ENCODE data around the gene NKD2. TPM values are rescaled to one million over a fixed set of nuclear protein-coding genes. Genes with fewer than 3 reads are reported as not detected.

Gene NKD2
- total and polyA plus RNA-seq, 9 of the 15 experiments (the other 6 are each of a cell fraction or from before 2014, with no cell fraction given), result 0.09 to 0.64 (median 0.27) TPM; not detected in 5

- TF ChIP-seq, protein P1, sequence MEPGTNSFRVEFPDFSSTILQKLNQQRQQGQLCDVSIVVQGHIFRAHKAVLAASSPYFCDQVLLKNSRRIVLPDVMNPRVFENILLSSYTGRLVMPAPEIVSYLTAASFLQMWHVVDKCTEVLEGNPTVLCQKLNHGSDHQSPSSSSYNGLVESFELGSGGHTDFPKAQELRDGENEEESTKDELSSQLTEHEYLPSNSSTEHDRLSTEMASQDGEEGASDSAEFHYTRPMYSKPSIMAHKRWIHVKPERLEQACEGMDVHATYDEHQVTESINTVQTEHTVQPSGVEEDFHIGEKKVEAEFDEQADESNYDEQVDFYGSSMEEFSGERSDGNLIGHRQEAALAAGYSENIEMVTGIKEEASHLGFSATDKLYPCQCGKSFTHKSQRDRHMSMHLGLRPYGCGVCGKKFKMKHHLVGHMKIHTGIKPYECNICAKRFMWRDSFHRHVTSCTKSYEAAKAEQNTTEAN (CRISPR knock-in tag; IDR thresholded peaks at IDR 0.05), result no peak
- TF ChIP-seq ZC3H8 (IDR thresholded peaks at IDR 0.05), result no peak
- no peak for TF ChIP-seq ZNF134 (CRISPR knock-in tag; conservative IDR thresholded peaks at IDR 0.05)
- no peak for TF ChIP-seq USF1 (CRISPR knock-in tag; IDR thresholded peaks at IDR 0.05)
- TF ChIP-seq, protein P2, sequence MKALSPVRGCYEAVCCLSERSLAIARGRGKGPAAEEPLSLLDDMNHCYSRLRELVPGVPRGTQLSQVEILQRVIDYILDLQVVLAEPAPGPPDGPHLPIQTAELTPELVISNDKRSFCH (CRISPR knock-in tag; IDR thresholded peaks at IDR 0.05), result no peak
- TF ChIP-seq, protein P2 (tag; IDR thresholded peaks at IDR 0.05), result no peak
- no peak for TF ChIP-seq ETV6 (IDR thresholded peaks at IDR 0.05; ENCODE audit: borderline replicate concordance in 1 of 2, low read depth in 2 of 2, low read length in 1 of 2)
- no peak for TF ChIP-seq ETV6 (CRISPR knock-in tag; IDR thresholded peaks at IDR 0.05; ENCODE audit: borderline replicate concordance)
- no peak for TF ChIP-seq CHD2 (IDR thresholded peaks at IDR 0.05; ENCODE audit: low read depth, low read length)
- no peak for TF ChIP-seq MCM7 (IDR thresholded peaks at IDR 0.05)
- no peak for TF ChIP-seq CHAMP1 (IDR thresholded peaks at IDR 0.05)
- no peak for TF ChIP-seq PREB (CRISPR knock-in tag; IDR thresholded peaks at IDR 0.05)
- TF ChIP-seq L3MBTL2 (IDR thresholded peaks at IDR 0.05), result peak; percentile 81
- TF ChIP-seq TCF3 (CRISPR knock-in tag; IDR thresholded peaks at IDR 0.05), result peak; percentile 67
- no peak for TF ChIP-seq SIRT6 (IDR thresholded peaks at IDR 0.05; ENCODE audit: low read depth, low read length)
- no peak for TF ChIP-seq SRSF3 (IDR thresholded peaks at IDR 0.05; ENCODE audit: insufficient read depth, low read length)
- TF ChIP-seq ZNF217 (CRISPR knock-in tag; IDR thresholded peaks at IDR 0.05), result no peak
- TF ChIP-seq PCBP1 (IDR thresholded peaks at IDR 0.05; ENCODE audit: low read depth, low read length, poor library complexity, severe bottlenecking), result no peak
- no peak for TF ChIP-seq DIDO1 (tag; IDR thresholded peaks at IDR 0.05; ENCODE audit: low read depth)
- TF ChIP-seq MEIS2 (IDR thresholded peaks at IDR 0.05; ENCODE audit: partially characterized antibody), result peak; percentile 58
- TF ChIP-seq RFX7 (CRISPR knock-in tag; IDR thresholded peaks at IDR 0.05), result no peak
- no peak for TF ChIP-seq HMBOX1 (IDR thresholded peaks at IDR 0.05)
Observed at GRCh38 chr5:963673-964531, 44.7 kb upstream of the NKD2 start (continued).

All from K562 (cell line).